IMR-90 (cell line): ENCODE results near the gene TPPP3. TPM values are rescaled to one million over a fixed set of nuclear protein-coding genes. Genes with fewer than 3 reads are reported as not detected.

Experiments used
- ATAC-seq: fragments of 200-7000 bp; cut with Tn5 transposase; 2 replicates; pipeline ENCODE4 v1.9.1; 2020; ENCODE audit warnings: low read depth, mild to moderate bottlenecking, moderate library complexity
- BruUV-seq: library from RNA; stranded (reverse); fragments of 400-500 nt; replicated peaks from 2 replicates; lab custom pipeline; 2021; lab: Mats Ljungman, UMichigan
- CTCF ChIA-PET: fragments of 300-600 bp; formaldehyde crosslinking; extraction: SDS; loops from one replicate; lab custom pipeline; 2021; ENCODE audit warnings: antibody characterized with exemption; lab: Yijun Ruan, JAX
- POLR2A ChIA-PET: fragments of 300-600 bp; sonication (Branson Sonifier 250); formaldehyde crosslinking; loops from one replicate; lab custom pipeline; 2022; ENCODE audit warnings: antibody characterized with exemption; ENCODE audit not compliant: unreplicated experiment; lab: Charles Lee
- DNase-seq: peaks from one replicate; pipeline ENCODE4 v3.0.0; 2013
- H2AFZ ChIP-seq: replicated peaks from 2 replicates; pipeline ENCODE3; 2013; ENCODE audit warnings: low read length, mild to moderate bottlenecking; ENCODE audit not compliant: poor library complexity
- H2AK5ac ChIP-seq: 2 replicates; pipeline ENCODE4 v1.6.1; 2013; ENCODE audit warnings: low read depth, low read length, inconsistent platforms
- H2AK9ac ChIP-seq: replicated peaks from 2 replicates; pipeline ENCODE3; 2013; ENCODE audit warnings: mild to moderate bottlenecking, low read depth, low read length, moderate library complexity; ENCODE audit not compliant: poor library complexity
- H2BK120ac ChIP-seq: 2 replicates; pipeline ENCODE4 v1.6.1; 2013; ENCODE audit warnings: low read depth, low read length, inconsistent platforms
- H2BK15ac ChIP-seq: 3 replicates; pipeline ENCODE4 v1.6.1; 2013; ENCODE audit warnings: low read depth, low read length, inconsistent platforms
- H2BK20ac ChIP-seq: 2 replicates; pipeline ENCODE4 v1.6.1; 2013; ENCODE audit warnings: low read depth, mild to moderate bottlenecking, inconsistent platforms, low read length, moderate library complexity
- H2BK5ac ChIP-seq: 2 replicates; pipeline ENCODE4 v1.6.1; 2013; ENCODE audit warnings: mild to moderate bottlenecking, low read depth, low read length, inconsistent platforms; ENCODE audit not compliant: poor library complexity, severe bottlenecking
- H3K14ac ChIP-seq: replicated peaks from 2 replicates; pipeline ENCODE4 v1.6.1; 2013; ENCODE audit warnings: low read depth, low read length, inconsistent platforms
- H3K18ac ChIP-seq: 2 replicates; pipeline ENCODE4 v1.6.1; 2013; ENCODE audit warnings: low read depth, low read length, control low read depth
- H3K23ac ChIP-seq: 2 replicates; pipeline ENCODE4 v1.6.1; 2013; ENCODE audit warnings: low read depth, low read length, inconsistent platforms
- H3K27ac ChIP-seq: 2 replicates; pipeline ENCODE4 v1.5.1; 2013; ENCODE audit warnings: mild to moderate bottlenecking, control low read depth, low read length; ENCODE audit not compliant: insufficient read depth
- H3K27me3 ChIP-seq: 2 replicates; pipeline ENCODE4 v1.6.1; 2013; ENCODE audit warnings: low read length; ENCODE audit not compliant: control insufficient read depth, insufficient read depth
- H3K36me3 ChIP-seq: 2 replicates; pipeline ENCODE4 v1.6.1; 2013; ENCODE audit warnings: low read length, mixed read lengths; ENCODE audit not compliant: control insufficient read depth, insufficient read depth
- H3K4ac ChIP-seq: 2 replicates; pipeline ENCODE4 v1.6.1; 2013; ENCODE audit warnings: low read depth, low read length, inconsistent platforms
- H3K4me1 ChIP-seq: 2 replicates; pipeline ENCODE4 v1.6.1; 2013; ENCODE audit warnings: low read length, mixed read lengths; ENCODE audit not compliant: control insufficient read depth, insufficient read depth
- H3K4me2 ChIP-seq: 2 replicates; pipeline ENCODE4 v1.6.1; 2013; ENCODE audit warnings: low read depth, mild to moderate bottlenecking, control low read depth, low read length, moderate library complexity
- H3K4me3 ChIP-seq: 2 replicates; pipeline ENCODE4 v1.5.1; 2013; ENCODE audit warnings: low read depth, mild to moderate bottlenecking, control low read depth, low read length, moderate library complexity; ENCODE audit not compliant: insufficient read depth
- H3K56ac ChIP-seq: 2 replicates; pipeline ENCODE4 v1.6.1; 2013; ENCODE audit warnings: low read length, inconsistent platforms; ENCODE audit not compliant: insufficient read depth; ENCODE audit errors: extremely low read depth
- H3K79me1 ChIP-seq, 2 experiments: 2 replicates each; pipeline ENCODE4 v1.6.1; 2013; ENCODE audit warnings: low read length in 2 of 2, inconsistent platforms in 1 of 2, low read depth in 1 of 2
- H3K9ac ChIP-seq: 2 replicates; pipeline ENCODE4 v1.6.1; 2013; ENCODE audit warnings: low read depth, low read length, control low read depth
- H3K9me1 ChIP-seq: 2 replicates; pipeline ENCODE4 v1.6.1; 2013; ENCODE audit warnings: low read length, inconsistent platforms; ENCODE audit not compliant: insufficient read depth
- H3K9me3 ChIP-seq: 2 replicates; pipeline ENCODE4 v1.6.1; 2013; ENCODE audit warnings: low read length; ENCODE audit not compliant: control insufficient read depth, insufficient read depth
- H4K20me1 ChIP-seq: 2 replicates; pipeline ENCODE4 v1.6.1; 2013; ENCODE audit warnings: low read length, inconsistent platforms; ENCODE audit not compliant: insufficient read depth
- H4K5ac ChIP-seq: 2 replicates; pipeline ENCODE4 v1.6.1; 2013; ENCODE audit warnings: mild to moderate bottlenecking, low read depth, low read length, control low read depth
- H4K8ac ChIP-seq, 2 experiments: 2 replicates each; pipeline ENCODE4 v1.6.1; 2013; ENCODE audit warnings: low read depth in 2 of 2, low read length in 2 of 2, control low read depth in 1 of 2, inconsistent platforms in 1 of 2
- H4K91ac ChIP-seq: 2 replicates; pipeline ENCODE4 v1.6.1; 2013; ENCODE audit warnings: low read depth, low read length, inconsistent platforms; ENCODE audit not compliant: insufficient read depth
- BHLHE40 ChIP-seq: fragments of 150-350 bp; IDR thresholded peaks from 2 replicates; pipeline ENCODE4 v1.6.1; 2016; ENCODE audit warnings: mild to moderate bottlenecking, low read depth, low read length
- CEBPB ChIP-seq: IDR thresholded peaks from 2 replicates; pipeline ENCODE4 v1.6.1; 2012; ENCODE audit warnings: low read depth, low read length, improper control_type of control experiment
- CHD1 ChIP-seq: IDR thresholded peaks from 2 replicates; pipeline ENCODE4 v1.6.1; 2012; ENCODE audit warnings: low read depth, low read length, improper control_type of control experiment
- CTCF ChIP-seq: conservative IDR thresholded peaks from 2 replicates; pipeline ENCODE4 v1.5.1; 2012; ENCODE audit warnings: mild to moderate bottlenecking, low read depth, low read length, improper control_type of control experiment
- ELK1 ChIP-seq: fragments of 150-350 bp; IDR thresholded peaks from 2 replicates; pipeline ENCODE4 v1.6.1; 2016; ENCODE audit warnings: low read depth, mild to moderate bottlenecking, low read length, moderate library complexity, borderline replicate concordance
- FOS ChIP-seq: fragments of 150-350 bp; IDR thresholded peaks from 2 replicates; pipeline ENCODE4 v1.6.1; 2016; ENCODE audit warnings: low read depth, low read length
- MAFK ChIP-seq: IDR thresholded peaks from 2 replicates; pipeline ENCODE4 v1.6.1; 2012; ENCODE audit warnings: low read depth, low read length, improper control_type of control experiment
- MAZ ChIP-seq: IDR thresholded peaks from 2 replicates; pipeline ENCODE4 v1.6.1; 2012; ENCODE audit warnings: low read depth, mild to moderate bottlenecking, low read length, improper control_type of control experiment, moderate library complexity, borderline replicate concordance
- MXI1 ChIP-seq: IDR thresholded peaks from 2 replicates; pipeline ENCODE4 v1.6.1; 2012; ENCODE audit warnings: low read depth, mild to moderate bottlenecking, low read length, moderate library complexity, borderline replicate concordance
- NFE2L2 ChIP-seq: fragments of 150-350 bp; IDR thresholded peaks from 2 replicates; pipeline ENCODE4 v1.6.1; 2016; ENCODE audit warnings: low read depth, mild to moderate bottlenecking, low read length
- POLR2A ChIP-seq: IDR thresholded peaks from 2 replicates; pipeline ENCODE4 v1.6.1; 2012; ENCODE audit warnings: mild to moderate bottlenecking, low read depth, low read length
- RAD21 ChIP-seq: IDR thresholded peaks from 2 replicates; pipeline ENCODE4 v1.6.1; 2012; ENCODE audit warnings: low read length, improper control_type of control experiment
- RCOR1 ChIP-seq: IDR thresholded peaks from 2 replicates; pipeline ENCODE4 v1.6.1; 2012; ENCODE audit warnings: mild to moderate bottlenecking, low read length, improper control_type of control experiment; ENCODE audit not compliant: insufficient replicate concordance
- RFX5 ChIP-seq: IDR thresholded peaks from 2 replicates; pipeline ENCODE4 v1.8.0; 2012; ENCODE audit warnings: low read depth, mild to moderate bottlenecking, low read length, moderate library complexity
- USF2 ChIP-seq: fragments of 150-350 bp; IDR thresholded peaks from 2 replicates; pipeline ENCODE4 v1.6.1; 2017; ENCODE audit warnings: mild to moderate bottlenecking, antibody characterized with exemption, low read length, low read depth
- WGBS, 2 experiments: methylation state at CpG; one replicate each; pipeline versions ENCODE4 v1.1.5 to v1.1.7; 2013; ENCODE audit warnings: missing lambda C conversion rate in 2 of 2; ENCODE audit not compliant: insufficient read length in 1 of 2; ENCODE audit errors: extremely low coverage in 2 of 2; 5-methylcytosine and 5-hydroxymethylcytosine counted together
- dilution Hi-C: fragments of 300-500 bp; cut with HindIII; formaldehyde crosslinking; loops from one replicate; pipeline ENCODE4 v1.14.3; 2018; ENCODE audit warnings: low sequenced_read_pairs; ENCODE audit not compliant: unreplicated experiment
- in situ Hi-C: fragments of 300-500 bp; cut with MboI; formaldehyde crosslinking; loops from 3 replicates; pipeline ENCODE4 v1.14.3; 2019; ENCODE audit warnings: low sequenced_read_pairs, inconsistent platforms, mixed read lengths
- intact Hi-C: fragments of 100-400 bp; cut with micrococcal nuclease; formaldehyde crosslinking; loops from 2 replicates; pipeline ENCODE4 v1.10.0; 2022
- polyA plus RNA-seq, 3 experiments: library from polyadenylated mRNA; depleted of rRNA; stranded (reverse); fragments of >200 nt; gene quantifications; 2 replicates each; pipeline ENCODE4 v1.2.3, GENCODE V29; 2012; ENCODE audit warnings: low replicate concordance in 1 of 3
- total RNA-seq: library from RNA; depleted of rRNA; stranded (reverse); fragments of >200 nt; gene quantifications from 2 replicates; pipeline ENCODE4 v1.2.3, GENCODE V29; 2012

Gene TPPP3
- total and polyA plus RNA-seq, 2 of the 4 experiments (the other 2 are of a cell fraction) = 0.54 to 2.4 TPM

- no peak overlapping the region for H4K5ac ChIP-seq
- no peak overlapping the region for H4K91ac ChIP-seq
- no peak for ATAC-seq
- no peaks in the 10 kb centered on the region for H4K20me1 ChIP-seq
- H3K79me1 ChIP-seq = no peaks in the 10 kb centered on the region
- no peak for DNase-seq
- H2AK5ac ChIP-seq = no peak overlapping the region
- no TSS peak for BruUV-seq
- H3K27me3 ChIP-seq = peaks cover 33% of the 10 kb centered on the region
- H3K14ac ChIP-seq = no peak overlapping the region
- no peak overlapping the region for H2BK20ac ChIP-seq
- H3K4me2 ChIP-seq = no peak overlapping the region
- H3K9me3 ChIP-seq = no peaks in the 10 kb centered on the region
- no peak overlapping the region for H3K18ac ChIP-seq
- H2AFZ ChIP-seq = no peak overlapping the region
- WGBS, 2 experiments = 89% methylated on average over 1 of the region's 8 CpGs; no CpG with 5 or more reads in 1 of the 2 experiments
- H2BK120ac ChIP-seq = no peak overlapping the region
- H2BK15ac ChIP-seq = no peak overlapping the region
- H2BK5ac ChIP-seq = no peak overlapping the region
- H3K9ac ChIP-seq = no peak overlapping the region
- no peaks in the 10 kb centered on the region; the same call in 1 of the 2 replicates for H3K9me1 ChIP-seq
- no peak overlapping the region for H3K56ac ChIP-seq
- H3K4me1 ChIP-seq = no peaks in the 10 kb centered on the region
- dilution Hi-C loops = no loop called here
- CTCF ChIA-PET = interaction anchor here (0.6 to 1.0 kb wide), 2 partner anchors 8 to 15 kb away, joined by 3 read pairs; no protein-coding TSS in a partner anchor
- POLR2A ChIA-PET = interaction anchor here (0.8 kb wide), 1 partner anchor 43 kb away, joined by 3 read pairs; no protein-coding TSS in a partner anchor
- no peak overlapping the region for H3K27ac ChIP-seq
- no peak overlapping the region for H4K8ac ChIP-seq
- intact Hi-C loops = loop anchor here (5.0 kb wide), 1 partner anchor 38 kb away; no protein-coding TSS in a partner anchor
- no peak overlapping the region for H3K23ac ChIP-seq
- no peak overlapping the region for H3K4me3 ChIP-seq
- H3K4ac ChIP-seq = no peak overlapping the region
- no peaks in the 10 kb centered on the region for H3K36me3 ChIP-seq
- in situ Hi-C loops = no loop called here
- no peak overlapping the region for H2AK9ac ChIP-seq
- TF ChIP-seq MAFK = no peak
- no peak for TF ChIP-seq BHLHE40
- no peak for TF ChIP-seq POLR2A
- no peak for TF ChIP-seq FOS
- TF ChIP-seq CEBPB = no peak
- TF ChIP-seq USF2 = no peak
- no peak for TF ChIP-seq CHD1
- TF ChIP-seq MXI1 = no peak
- TF ChIP-seq RFX5 = no peak
- no peak for TF ChIP-seq RAD21
- TF ChIP-seq MAZ = no peak
- no peak for TF ChIP-seq CTCF
- no peak for TF ChIP-seq NFE2L2
- no peak for TF ChIP-seq ELK1
- TF ChIP-seq RCOR1 = no peak
Observed at GRCh38 chr16:67384778-67385510, 8.4 kb downstream of the TPPP3 start.
